ENCODE results near the gene PET100. TPM values are rescaled to one million over a fixed set of nuclear protein-coding genes. Genes with fewer than 3 reads are reported as not detected.

Gene PET100
- total RNA-seq, 1 experiment from 2014 or later: 126 TPM

- no peaks in the 10 kb centered on the region for H3K9me3 ChIP-seq (ENCODE audit: control insufficient read depth in 1 of 2, insufficient read depth in 1 of 2, low read depth in 1 of 2, low read length in 2 of 2)
- peaks cover 65% of the 10 kb centered on the region for H3K79me2 ChIP-seq (ENCODE audit: insufficient read depth, low read length)
- POLR2A ChIA-PET: no interaction called here
- intact Hi-C loops (cut with micrococcal nuclease): no loop called here
- no TSS peak for BruUV-seq (replicated peaks)
- H3K9ac ChIP-seq (ENCODE audit: low read length): no peak overlapping the region
- H4K20me1 ChIP-seq (ENCODE audit: insufficient read depth): no peaks in the 10 kb centered on the region
- no peaks in the 10 kb centered on the region for H3K27me3 ChIP-seq (ENCODE audit: insufficient read depth, low read length)
- H3K4me2 ChIP-seq (ENCODE audit: low read length): no peak overlapping the region
- TF ChIP-seq RAD21 (IDR thresholded peaks at IDR 0.05; ENCODE audit: low read depth) (no peak), CBX3 (IDR thresholded peaks at IDR 0.05; ENCODE audit: low read depth) (no peak), ZBTB33 (IDR thresholded peaks at IDR 0.05; ENCODE audit: extremely low read depth, insufficient replicate concordance, low read length) (no peak), REST (IDR thresholded peaks at IDR 0.05; ENCODE audit: low read depth) (no peak), SIN3A (IDR thresholded peaks at IDR 0.05; ENCODE audit: low read depth) (no peak)
- H3K36me3 ChIP-seq (ENCODE audit: control insufficient read depth in 1 of 2, insufficient read depth in 2 of 2, low read length in 2 of 2): peaks cover 5 to 27% of the 10 kb centered on the region in 2 experiments; a peak in 3 of 4 replicates
- H2AFZ ChIP-seq (ENCODE audit: low read depth, low read length, poor library complexity, severe bottlenecking): no peak overlapping the region
- RAD21 ChIA-PET (ENCODE audit: low non-redundant PET in 1 of 2, low total read pairs in 2 of 2, uncharacterized antibody in 2 of 2, unreplicated experiment in 2 of 2): no interaction called here
- DNase-seq (ENCODE audit: low read depth, low spot score): no peak
- no peak overlapping the region for H3K4me3 ChIP-seq (replicated peaks in 1 of 2; ENCODE audit: low read depth in 1 of 2, low read length in 2 of 2)
- ATAC-seq: no peak
- CTCF ChIA-PET: no interaction called here
- no peak overlapping the region for H3K27ac ChIP-seq (ENCODE audit: low read depth, low read length)
- peaks cover 7 to 18% of the 10 kb centered on the region in 2 experiments for H3K4me1 ChIP-seq (ENCODE audit: control insufficient read depth in 1 of 2, insufficient read depth in 2 of 2, low read length in 2 of 2)
- H3K9me2 ChIP-seq (ENCODE audit: insufficient read depth): no peaks in the 10 kb centered on the region
Observed at GRCh38 chr19:7627166-7627565, 2.4 kb upstream of the PET100 start.
